A673 (cell line): ENCODE measurements around the gene MICAL3. TPM values are rescaled to one million over a fixed set of nuclear protein-coding genes. Genes with fewer than 3 reads are reported as not detected.

ENCODE experiments used
- BruUV-seq: library from RNA; stranded (reverse); fragments of 400-500 nt; replicated peaks from 2 replicates; lab custom pipeline; 2021; lab: Mats Ljungman, UMichigan
- CTCF ChIA-PET: fragments of 300-600 bp; sonication (Branson Sonifier 250); formaldehyde crosslinking; loops from one replicate; lab custom pipeline; 2022; ENCODE audit warnings: antibody characterized with exemption; lab: Charles Lee
- POLR2A ChIA-PET: fragments of 300-600 bp; sonication (Branson Sonifier 250); formaldehyde crosslinking; loops from one replicate; lab custom pipeline; 2022; ENCODE audit warnings: antibody characterized with exemption; ENCODE audit not compliant: low non-redundant PET; lab: Charles Lee
- DNase-seq: peaks from one replicate; pipeline ENCODE4 v3.0.0-alpha.2; 2015; ENCODE audit warnings: low spot score
- H3K27ac ChIP-seq: fragments of 200-600 bp; sonication (generic); 2 replicates; pipeline ENCODE4 v1.5.1; 2016; ENCODE audit warnings: mixed run types, low read depth, mild to moderate bottlenecking, mixed read lengths, antibody characterized with exemption, low read length; ENCODE audit not compliant: poor library complexity, severe bottlenecking
- H3K27me3 ChIP-seq: fragments of 200-600 bp; sonication (generic); replicated peaks from 2 replicates; pipeline ENCODE4 v1.6.1; 2017; ENCODE audit warnings: mixed run types, low read depth, mild to moderate bottlenecking, mixed read lengths, antibody characterized with exemption, low read length; ENCODE audit not compliant: insufficient read depth, poor library complexity
- H3K36me3 ChIP-seq: fragments of 200-600 bp; sonication (generic); 2 replicates; pipeline ENCODE4 v1.6.1; 2016; ENCODE audit warnings: mixed run types, mild to moderate bottlenecking, mixed read lengths, antibody characterized with exemption, low read length; ENCODE audit not compliant: insufficient read depth, poor library complexity, severe bottlenecking
- H3K4me1 ChIP-seq: fragments of 200-600 bp; sonication (generic); 2 replicates; pipeline ENCODE4 v1.6.1; 2017; ENCODE audit warnings: mixed run types, mild to moderate bottlenecking, mixed read lengths, antibody characterized with exemption, low read length; ENCODE audit not compliant: insufficient read depth, poor library complexity, severe bottlenecking
- H3K4me3 ChIP-seq: fragments of 200-600 bp; sonication (generic); 2 replicates; pipeline ENCODE4 v1.5.1; 2016; ENCODE audit warnings: low read depth, mixed run types, mild to moderate bottlenecking, mixed read lengths, low read length; ENCODE audit not compliant: poor library complexity, severe bottlenecking
- H3K9me3 ChIP-seq: fragments of 200-600 bp; sonication (generic); 2 replicates; pipeline ENCODE4 v1.6.1; 2016; ENCODE audit warnings: mixed run types, low read depth, mild to moderate bottlenecking, mixed read lengths, antibody characterized with exemption, low read length; ENCODE audit not compliant: poor library complexity, severe bottlenecking
- EZH2 ChIP-seq: fragments of 200-600 bp; sonication (generic); IDR thresholded peaks from 2 replicates; pipeline ENCODE4 v1.6.1; 2017; ENCODE audit warnings: borderline replicate concordance, low read depth, mild to moderate bottlenecking, mixed read lengths, antibody characterized with exemption, low read length; ENCODE audit not compliant: poor library complexity, severe bottlenecking
- intact Hi-C: fragments of 100-400 bp; cut with micrococcal nuclease; formaldehyde crosslinking; loops from one replicate; pipeline ENCODE4 v1.10.0; 2022; ENCODE audit not compliant: unreplicated experiment
- total RNA-seq: library from RNA; stranded (reverse); gene quantifications from 2 replicates; pipeline ENCODE4 v1.2.3, GENCODE V29; 2021
- TF ChIP-seq, protein P1 (sequence below): fragments of 300-800, 200-600 bp; sonication (generic); conservative IDR thresholded peaks from 2 replicates; pipeline ENCODE4 v1.5.1; 2017; ENCODE audit warnings: low read depth, mild to moderate bottlenecking, antibody characterized with exemption, low read length, moderate library complexity, mixed read lengths

The MICAL3 gene
- total RNA-seq, 1 experiment from 2014 or later = 63.6 TPM

DNA sequence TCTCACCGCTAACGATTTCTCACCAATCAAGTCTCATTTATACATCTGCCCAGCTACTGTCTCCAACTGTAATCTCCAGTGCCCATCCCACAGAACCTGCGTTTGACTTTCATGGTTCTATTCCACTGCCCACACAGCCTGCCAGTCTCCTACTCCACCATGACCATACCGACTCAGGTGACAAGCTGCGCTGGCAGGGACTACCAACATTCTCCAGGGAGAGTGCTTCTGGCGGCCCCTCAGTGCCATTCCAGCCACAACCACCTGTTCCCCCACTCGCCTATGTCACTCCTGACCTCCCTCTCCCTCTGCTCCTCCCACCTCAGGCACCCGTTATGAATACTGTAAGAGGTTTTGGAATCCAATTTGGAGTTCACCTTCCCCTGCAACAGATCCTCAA is 141.6 kb downstream of the MICAL3 start:
- H3K36me3 ChIP-seq = peaks cover 18% of the 10 kb centered on the region
- no peak overlapping the region for H3K27ac ChIP-seq
- BruUV-seq = no TSS peak
- H3K4me1 ChIP-seq = no peaks in the 10 kb centered on the region
- ChIA-PET CTCF (no interaction called here), POLR2A (no interaction called here)
- H3K4me3 ChIP-seq = no peak overlapping the region
- H3K9me3 ChIP-seq = no peaks in the 10 kb centered on the region
- intact Hi-C loops = no loop called here
- H3K27me3 ChIP-seq = no peaks in the 10 kb centered on the region
- TF ChIP-seq EZH2 = no peak
- TF ChIP-seq, protein P1, sequence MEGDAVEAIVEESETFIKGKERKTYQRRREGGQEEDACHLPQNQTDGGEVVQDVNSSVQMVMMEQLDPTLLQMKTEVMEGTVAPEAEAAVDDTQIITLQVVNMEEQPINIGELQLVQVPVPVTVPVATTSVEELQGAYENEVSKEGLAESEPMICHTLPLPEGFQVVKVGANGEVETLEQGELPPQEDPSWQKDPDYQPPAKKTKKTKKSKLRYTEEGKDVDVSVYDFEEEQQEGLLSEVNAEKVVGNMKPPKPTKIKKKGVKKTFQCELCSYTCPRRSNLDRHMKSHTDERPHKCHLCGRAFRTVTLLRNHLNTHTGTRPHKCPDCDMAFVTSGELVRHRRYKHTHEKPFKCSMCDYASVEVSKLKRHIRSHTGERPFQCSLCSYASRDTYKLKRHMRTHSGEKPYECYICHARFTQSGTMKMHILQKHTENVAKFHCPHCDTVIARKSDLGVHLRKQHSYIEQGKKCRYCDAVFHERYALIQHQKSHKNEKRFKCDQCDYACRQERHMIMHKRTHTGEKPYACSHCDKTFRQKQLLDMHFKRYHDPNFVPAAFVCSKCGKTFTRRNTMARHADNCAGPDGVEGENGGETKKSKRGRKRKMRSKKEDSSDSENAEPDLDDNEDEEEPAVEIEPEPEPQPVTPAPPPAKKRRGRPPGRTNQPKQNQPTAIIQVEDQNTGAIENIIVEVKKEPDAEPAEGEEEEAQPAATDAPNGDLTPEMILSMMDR = no peak
- no peak for DNase-seq

DNA sequence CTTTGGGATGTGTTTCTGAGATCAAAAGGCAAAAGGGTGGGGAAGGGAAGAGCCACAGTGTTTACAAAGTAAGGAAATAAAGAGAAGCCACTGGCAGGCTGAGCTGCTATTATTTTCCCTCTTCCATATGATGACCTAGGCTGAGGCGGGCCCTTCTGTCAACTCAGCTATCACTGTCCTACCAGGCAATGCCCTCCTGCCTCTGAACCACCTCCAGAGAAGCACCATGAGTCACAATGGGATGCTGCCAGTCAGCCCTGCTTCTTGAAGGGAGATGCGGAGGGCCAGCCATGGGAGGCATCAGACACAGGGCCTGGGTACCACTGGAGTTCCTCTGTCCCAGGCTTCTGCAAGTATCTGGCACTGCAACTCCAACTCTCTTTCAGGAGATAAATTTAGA is 142.2 kb downstream of the MICAL3 start:
- Histone ChIP-seq H3K36me3 (peaks cover 18% of the 10 kb centered on the region), H3K9me3 (no peaks in the 10 kb centered on the region), H3K27me3 (no peaks in the 10 kb centered on the region), H3K4me3 (no peak overlapping the region), H3K4me1 (no peaks in the 10 kb centered on the region), H3K27ac (no peak overlapping the region)
- TF ChIP-seq, protein P1 = no peak
- TF ChIP-seq EZH2 = no peak
- ChIA-PET POLR2A (no interaction called here), CTCF (no interaction called here)
- DNase-seq = no peak
- intact Hi-C loops = no loop called here
- no TSS peak for BruUV-seq

DNA sequence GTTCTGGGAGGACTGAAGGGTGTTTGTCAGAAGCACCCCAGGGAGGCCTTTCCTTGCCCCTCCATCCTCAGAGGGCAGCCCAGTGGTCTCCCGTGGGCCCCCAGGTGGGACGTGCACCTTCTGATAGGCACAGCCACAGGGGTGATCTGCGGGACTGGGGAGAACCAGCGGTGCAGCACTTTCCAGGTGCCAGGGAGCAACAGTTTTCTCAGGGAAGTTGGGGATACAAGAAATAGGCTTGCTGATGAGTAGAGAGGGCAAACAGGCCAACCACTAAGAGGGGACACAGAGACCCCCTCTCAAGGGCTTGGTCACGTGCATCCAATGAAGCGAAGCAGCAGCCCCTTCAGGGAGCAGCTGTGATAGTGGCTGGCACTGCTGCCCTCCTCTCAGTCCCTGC is 143.0 kb downstream of the MICAL3 start:
- H3K27me3 ChIP-seq = no peaks in the 10 kb centered on the region
- peaks cover 18% of the 10 kb centered on the region for H3K36me3 ChIP-seq
- no peaks in the 10 kb centered on the region for H3K4me1 ChIP-seq
- ChIA-PET POLR2A (no interaction called here), CTCF (no interaction called here)
- H3K4me3 ChIP-seq = no peak overlapping the region
- no TSS peak for BruUV-seq
- H3K9me3 ChIP-seq = no peaks in the 10 kb centered on the region
- DNase-seq = no peak
- TF ChIP-seq EZH2 = no peak
- TF ChIP-seq, protein P1 = no peak
- H3K27ac ChIP-seq = no peak overlapping the region
- intact Hi-C loops = no loop called here
